Stimulated activated CD8-positive, alpha-beta memory T cell treated with anti-CD3 and anti-CD28 coated beads, Interleukin-7, amount 100 ng/mL, for 48 hours (primary cell): ENCODE data around the gene TENM4.
"Not testable (repeated sequence)": the region's sequence is repeated elsewhere in the genome, so short reads cannot be mapped to it uniquely, and the experiment has no call there.

Experiments used
- DNase-seq, 2 donors: peaks; one replicate each; pipeline ENCODE4 v3.0.0-alpha.2; 2020; ENCODE audit warnings: low read depth in 1 of 2; ENCODE audit errors: extremely low read depth in 1 of 2

Gene TENM4

DNA sequence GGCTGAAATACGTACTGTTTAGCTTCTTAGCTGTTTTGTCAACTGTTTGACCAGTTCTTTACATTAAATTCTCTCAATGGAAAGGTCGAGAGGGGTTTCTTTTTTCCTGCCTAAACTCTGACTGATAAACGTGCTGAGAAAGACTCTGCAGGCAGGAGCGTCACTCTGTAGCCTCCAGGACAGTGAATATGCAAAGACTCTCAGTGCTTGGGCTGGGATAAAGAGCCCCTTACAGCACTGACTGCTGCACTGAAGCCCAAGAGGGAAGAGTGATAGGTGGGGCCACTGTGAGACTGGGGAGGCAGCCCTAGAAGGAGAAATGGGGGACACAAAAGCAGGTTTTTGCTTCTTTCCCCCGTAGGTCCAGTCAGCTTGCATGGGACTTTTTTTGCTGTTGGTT lies 213.5 kb downstream of the TENM4 start:
- DNase-seq, result no peak

DNA sequence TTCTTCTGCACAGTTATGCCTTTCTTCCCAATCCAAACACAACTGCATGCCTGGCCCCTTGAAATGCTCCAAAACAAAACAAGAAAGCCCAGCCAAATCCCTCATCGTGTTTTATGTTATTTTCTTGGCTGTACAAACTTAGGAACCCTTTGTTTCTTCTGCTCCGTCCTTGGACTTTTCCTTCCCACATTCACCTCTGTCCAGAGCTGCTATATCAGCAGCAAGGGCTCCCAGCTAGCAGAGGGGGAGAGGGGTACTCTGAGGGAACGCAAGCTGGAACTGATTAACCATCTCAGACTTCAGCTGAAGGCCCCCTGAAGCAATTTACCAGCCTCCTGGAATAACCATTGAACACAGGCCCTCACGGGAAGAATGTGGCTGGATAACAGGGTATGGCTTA lies 214.7 kb downstream of the TENM4 start:
- DNase-seq, result no peak

DNA sequence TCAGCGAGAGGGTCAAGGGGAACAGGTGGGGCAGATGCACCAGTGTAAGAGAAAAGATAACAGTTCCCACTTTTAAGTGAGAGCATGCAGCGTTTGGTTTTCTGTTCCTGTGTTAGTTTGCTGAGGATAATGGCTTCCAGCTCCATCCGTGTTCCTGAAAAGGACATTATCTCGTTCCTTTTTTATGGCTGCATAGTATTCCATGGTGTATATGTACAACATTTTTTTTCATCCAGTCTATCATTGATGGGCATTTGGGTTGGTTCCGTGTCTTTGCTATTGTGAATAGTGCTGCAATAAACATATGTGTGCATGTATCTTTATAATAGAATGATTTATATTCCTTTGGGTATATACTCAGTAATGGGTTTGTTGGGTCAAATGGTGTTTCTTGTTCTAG lies 218.7 kb downstream of the TENM4 start:
- DNase-seq, result not testable (repeated sequence)

DNA sequence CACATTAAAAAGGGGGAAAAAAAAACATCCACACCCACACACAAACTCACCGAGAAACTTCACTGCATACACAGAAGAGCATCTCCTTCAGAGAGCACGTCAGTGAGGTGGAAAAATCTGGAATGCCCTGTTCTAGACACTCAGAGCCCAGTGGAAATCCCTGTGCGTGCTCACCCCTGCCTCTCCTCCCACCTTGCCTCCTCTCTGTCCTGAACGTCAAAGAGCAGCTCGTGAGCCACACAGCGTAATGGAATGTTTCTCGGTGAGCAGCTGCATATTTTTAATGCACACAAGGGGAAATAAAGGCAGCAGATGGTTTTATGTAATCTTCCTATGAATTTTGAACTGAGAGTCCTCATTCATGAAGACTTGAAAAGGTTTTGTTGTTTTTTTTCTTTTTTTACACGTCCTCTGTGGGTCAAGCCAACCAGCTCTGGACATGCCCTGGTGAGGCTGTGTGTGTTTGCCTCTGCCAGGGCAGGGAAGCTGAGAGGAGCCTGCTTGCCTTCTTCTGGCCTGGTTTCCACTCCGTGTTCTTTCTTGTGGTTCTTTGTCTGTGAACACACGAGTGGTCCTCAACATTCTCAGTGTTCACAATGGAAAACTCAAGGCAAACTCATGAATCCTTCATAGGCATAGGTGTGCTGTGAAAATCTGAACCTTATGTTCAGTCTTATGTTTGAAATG lies 219.2 kb downstream of the TENM4 start:
- no peak for DNase-seq

DNA sequence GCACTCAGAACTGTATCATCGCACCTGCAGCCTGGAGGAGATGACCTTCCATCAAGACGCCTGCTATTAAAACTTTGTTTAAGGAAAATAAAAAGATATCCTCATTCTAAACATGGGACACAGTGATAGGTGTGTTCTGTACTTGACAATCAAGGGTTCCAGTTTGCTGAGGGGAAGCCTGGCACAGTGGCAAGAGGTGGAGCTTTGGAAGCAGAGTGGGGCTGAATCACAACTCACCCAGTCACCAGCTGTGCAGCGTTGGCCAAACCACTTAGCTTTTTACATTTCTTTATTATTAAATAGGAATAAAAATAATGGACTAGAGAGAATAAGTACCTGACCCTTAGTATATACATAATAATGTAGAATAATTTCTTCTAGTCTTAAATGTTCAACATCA lies 220.7 kb downstream of the TENM4 start:
- no peak for DNase-seq

DNA sequence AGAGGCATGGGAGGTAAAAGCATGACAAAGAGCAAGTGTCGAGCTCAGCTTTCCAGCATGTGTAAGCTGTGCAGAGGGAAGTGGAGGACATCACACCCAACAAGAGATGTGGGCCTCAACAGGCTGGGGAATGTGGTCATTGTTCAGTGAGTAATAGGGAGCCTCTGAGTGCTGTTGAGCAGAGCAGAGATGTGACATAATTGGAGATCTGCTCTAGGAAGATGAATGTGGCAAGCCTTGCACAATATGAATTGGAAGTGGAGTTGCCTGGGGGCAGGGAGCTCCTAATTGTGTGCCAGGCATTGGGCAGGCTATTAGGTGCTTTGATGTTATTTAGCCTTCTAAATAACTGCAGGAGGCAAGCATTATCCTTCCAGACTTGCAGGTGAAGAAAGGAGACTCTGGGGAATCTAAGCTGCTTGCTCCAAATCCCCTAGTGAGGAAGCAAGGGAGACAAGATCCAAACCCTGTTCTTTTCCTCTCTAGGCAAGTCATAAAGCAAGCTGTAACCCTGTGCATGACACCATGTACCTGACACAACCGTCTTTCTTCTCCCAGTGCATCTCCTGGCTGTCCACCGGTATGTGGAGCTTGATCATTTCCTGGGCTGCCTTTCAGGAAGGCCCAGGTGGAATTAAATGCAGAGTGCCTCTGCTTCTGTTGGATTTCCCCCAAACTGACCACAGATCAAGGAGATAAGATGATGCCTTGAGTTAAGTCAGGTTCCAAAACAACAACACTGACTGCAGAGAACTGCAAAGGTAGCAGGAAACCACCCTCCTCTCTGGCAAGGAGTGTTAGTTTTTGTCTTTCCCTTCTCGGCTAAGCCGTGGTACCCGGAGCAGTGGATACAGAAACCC lies 221.4 kb downstream of the TENM4 start:
- no peak for DNase-seq

DNA sequence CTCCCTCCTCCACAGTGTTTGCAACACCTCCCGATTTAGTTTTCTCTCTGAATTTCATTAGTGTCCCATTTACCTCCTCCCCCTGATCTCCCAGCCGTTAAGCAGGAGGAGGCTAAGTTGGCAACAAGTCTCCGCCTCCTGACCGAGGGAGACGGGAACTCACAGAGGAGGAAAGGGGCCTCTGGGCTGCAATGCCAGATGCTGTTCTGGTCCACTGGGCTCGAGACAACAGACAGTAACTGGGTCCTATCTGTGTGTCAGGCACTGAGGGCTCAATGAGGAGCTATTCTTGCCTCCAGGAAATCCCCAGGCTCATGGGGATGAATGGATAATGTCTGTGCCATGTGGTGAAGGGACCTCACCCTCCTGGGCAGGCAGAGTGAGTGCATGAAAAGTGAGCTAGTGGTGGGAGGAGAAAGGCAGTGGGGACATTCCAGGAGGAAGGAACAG lies 228.1 kb downstream of the TENM4 start:
- DNase-seq, result no peak

DNA sequence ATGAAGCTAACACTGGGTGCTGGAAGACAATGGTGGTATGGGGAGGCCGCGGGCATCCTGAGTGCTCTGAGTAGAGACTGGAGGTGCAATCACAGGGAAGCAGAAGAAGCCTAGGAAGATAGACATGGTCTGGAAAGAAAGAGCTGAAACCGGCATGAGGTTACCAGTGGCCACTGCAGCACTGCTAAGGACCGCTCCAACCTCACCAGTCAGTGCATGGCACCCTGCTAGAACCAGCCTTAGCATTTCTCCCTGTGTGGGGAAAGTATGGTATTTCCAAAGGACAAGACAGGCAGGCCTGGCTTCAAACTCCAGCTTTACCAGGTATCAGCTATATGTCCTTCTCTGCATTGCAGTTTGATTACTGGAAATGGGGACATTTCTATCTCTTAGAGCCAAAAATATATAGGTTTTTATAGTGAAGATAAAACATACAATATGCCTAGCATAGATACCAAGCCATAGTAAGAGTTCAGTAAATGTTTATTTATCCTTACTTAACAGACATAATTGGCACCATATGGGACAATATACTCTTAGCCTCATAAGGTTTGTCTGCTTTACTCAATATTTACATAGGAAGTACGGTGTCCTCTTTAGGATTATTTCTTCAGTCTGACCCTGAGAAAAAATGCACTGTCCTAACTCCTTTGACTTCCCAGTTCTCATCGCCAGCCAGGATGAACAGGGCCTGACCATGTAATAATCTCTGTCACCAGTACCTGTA lies 231.1 kb downstream of the TENM4 start:
- DNase-seq, result no peak

DNA sequence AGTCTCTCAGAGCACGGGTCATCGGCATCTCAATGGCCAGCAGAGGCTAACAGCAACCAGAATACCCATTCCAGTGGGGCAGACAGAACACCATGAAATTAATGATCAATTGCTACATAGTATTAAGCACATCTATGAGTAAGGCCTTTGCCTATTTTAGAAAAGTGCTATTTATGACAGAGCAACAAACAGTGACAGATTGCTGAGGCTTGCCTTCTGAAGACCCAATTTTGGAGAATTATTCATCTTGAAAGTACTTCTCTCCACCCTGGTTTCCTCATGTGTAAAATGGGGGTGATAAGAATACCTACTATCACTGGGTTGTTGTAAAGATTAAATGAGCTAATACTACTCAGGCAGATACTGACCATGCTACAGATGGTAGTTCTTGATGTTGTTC lies 232.7 kb downstream of the TENM4 start:
- DNase-seq, result no peak

DNA sequence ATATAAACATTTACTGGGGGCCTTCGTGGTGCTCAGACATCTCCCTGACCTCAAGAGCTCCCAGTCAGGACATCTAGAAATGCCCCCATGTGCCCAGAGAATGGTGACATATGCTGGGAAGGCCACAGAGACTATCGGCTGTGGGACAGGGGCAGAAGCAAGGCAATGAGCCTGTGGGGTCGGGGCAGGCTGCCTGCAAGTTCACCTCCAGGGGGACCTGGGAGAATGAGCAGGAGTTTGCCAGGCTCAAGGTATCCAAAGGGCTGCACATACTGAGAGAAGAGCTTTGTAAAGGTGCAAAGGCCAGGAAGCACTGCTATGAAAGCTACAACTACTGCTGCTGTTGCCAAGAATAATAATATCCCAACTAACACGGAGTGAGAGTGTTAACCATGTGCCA lies 233.9 kb downstream of the TENM4 start:
- no peak for DNase-seq

DNA sequence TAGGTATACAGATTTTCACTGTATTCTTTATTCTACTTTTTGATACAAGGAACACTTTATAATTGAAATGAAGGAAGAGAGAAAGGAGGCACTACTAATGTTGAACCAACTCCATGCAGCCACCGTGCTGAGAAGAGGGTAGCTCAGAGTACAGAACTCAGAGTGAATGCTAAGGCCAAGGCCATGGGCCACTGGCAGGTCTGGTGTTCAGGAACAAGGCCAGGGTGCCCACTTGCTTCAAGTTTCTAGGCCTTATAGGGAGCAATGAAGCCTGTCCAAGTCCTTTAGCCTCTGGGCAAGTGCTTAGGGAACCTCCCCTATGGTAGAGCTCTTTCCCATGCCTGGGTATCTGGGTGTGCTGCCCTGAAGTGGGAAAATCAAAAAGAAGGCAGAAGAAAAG lies 235.0 kb downstream of the TENM4 start:
- no peak for DNase-seq

DNA sequence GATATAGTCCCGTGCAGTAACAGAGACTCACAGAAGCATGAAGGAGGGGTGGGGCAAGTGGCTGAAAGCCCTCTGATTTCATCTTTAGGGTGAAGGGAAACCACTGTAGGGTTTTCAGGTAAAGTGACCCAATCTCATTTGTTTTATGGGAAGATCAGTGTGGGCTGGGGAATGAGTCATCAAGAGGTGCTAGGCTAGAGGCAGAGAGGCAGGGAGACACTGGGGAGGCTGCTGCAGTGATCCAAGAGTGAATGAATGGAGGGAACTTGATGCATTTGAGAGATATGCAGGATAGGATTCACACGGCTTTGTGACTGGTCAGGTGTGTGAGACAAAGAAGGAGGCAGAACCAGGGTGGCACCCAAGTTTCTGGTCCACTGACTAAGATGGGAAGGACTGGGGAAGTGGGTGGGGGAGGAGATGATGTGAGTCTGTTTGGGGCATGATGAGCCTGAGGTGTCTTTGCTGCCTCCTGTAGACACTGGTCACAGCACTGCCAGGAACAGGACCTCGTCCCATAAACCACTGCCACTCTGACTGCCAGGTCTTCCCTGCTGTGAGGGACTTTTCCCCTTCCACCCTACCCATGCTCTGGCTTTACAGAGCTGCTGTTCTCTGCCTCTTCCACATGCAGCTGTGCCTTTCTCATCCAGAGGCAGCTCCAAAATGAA lies 239.0 kb downstream of the TENM4 start:
- peak in 1 of 2 donors; percentile 5 for DNase-seq

DNA sequence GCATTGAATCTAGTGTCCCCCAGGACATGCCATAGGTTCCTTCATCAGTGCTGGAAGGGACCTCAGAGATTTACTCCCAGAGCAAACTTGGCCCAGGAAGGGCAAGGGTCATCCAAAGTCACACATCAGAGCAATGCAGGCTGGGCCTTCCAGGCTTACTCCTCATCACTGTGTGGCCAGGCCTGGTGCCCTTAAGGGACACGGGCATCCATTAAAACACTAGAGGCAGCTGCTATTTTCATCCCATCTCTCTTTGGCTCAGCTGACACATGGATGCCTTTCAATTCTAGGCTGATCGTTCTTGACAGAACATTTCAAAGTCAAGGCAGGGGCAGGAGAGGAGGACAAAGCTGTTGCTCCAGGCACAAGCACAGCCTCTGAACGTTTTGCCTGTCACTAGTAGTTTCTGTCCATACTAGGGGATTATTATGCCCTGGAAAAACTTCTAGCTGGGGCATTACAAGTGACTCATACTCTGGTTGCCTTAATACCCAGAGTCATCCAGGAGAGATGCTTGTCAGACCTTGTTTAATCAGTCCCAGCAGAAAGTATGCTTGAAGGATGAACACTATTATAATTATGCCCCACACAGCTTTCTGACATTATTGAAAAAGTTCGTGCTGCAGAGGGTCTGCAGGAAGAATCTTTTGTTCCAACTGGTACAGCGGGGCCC lies 240.3 kb downstream of the TENM4 start:
- DNase-seq, result no peak

DNA sequence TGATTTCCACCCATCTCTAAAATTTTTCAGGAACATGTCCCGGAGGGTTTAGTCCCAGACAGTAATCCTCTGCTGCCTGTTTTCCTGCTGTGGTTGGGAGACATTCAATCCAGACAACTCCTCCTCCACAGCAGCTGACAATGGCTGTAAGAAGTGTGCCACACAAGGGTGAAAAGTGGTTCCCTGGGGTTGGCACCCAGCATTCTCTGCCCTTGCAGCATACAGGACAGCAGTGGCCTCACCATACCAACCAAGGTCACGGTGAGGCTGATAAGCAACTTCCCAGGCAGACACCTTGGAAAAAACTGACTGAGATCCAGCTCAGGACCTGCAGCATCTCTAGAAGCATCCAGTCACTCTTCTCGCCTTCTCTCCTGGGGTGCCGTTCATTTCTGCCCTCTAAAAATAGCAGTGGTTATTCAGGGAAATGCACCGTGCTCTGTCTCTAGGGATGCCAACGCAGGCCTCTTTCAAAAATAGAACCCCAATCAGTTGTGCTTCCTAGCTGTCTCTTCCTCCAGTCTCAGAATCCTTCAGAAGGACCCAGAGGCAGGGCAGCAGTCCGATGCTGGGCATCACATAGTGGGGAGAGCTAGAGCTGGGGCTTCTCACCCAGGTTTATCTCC lies 241.0 kb downstream of the TENM4 start:
- DNase-seq, result no peak

DNA sequence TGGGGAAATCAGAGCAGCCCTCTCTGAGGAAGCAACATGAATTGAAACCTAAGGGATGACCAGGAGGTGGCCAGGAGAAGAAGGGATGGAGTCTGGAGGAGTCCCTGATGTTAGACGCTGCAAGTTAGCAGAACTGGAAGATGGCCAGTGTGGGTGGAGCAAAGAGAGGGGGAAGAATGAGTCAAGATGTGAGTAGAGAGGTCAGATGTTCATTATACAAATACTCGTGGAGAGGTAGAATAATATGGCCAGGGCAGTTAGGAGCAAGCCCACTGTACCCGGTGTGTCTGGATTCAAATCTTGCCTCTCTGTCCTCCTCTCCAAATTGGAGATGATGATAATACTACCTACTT lies 242.0 kb downstream of the TENM4 start:
- DNase-seq, result no peak

DNA sequence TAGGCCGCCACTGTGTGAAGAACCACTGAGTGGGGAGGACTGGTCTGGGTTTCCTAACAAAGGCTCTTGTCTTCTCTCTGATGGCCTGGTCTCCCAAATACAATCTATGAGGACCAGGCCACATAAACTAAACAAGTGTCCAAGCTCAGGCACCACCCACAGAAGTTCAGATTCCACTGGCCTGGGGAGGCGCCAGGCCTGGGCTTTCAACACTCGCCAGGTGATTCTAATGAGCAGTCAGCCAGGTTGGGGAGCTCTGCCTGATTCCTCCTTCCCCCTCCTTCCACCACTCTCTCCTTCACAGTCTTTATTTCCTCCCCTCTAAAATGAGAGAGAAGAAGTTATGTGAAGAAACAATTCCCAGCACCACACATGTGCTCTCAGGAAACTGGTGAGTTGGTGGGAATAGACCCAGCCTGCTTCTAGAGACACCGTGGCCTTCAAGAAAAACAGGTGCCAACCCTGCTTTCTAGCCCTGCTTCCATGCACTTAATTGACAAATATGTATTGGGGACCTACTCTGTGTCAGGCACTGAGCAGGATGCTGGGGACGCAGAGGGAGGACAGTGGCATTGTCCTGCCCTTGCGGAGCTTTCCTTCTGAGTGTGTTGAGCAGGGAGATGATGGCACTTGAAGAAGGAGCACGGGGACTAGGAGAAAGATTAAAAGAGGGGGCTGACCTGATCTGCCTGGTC lies 242.5 kb downstream of the TENM4 start:
- DNase-seq, result no peak

DNA sequence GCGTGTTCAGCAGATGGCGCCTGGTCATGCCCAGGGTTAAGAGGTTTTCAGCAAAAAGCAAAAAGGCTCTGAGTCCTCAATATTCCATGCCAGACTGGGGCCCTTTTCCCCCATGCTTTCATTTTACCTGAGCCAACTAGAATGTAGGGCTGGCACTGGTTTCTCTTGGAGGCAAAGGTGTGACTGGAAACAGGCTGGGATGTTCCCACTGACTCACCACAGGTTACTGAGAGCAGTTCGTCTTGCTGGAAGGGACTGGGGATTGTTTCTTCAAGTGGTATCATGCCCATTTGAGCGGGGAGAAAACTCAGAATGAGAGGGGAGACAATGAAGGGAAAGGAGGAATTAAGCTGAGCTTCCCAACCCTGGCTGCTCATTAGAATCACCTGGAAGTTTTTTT lies 243.9 kb downstream of the TENM4 start:
- no peak for DNase-seq

DNA sequence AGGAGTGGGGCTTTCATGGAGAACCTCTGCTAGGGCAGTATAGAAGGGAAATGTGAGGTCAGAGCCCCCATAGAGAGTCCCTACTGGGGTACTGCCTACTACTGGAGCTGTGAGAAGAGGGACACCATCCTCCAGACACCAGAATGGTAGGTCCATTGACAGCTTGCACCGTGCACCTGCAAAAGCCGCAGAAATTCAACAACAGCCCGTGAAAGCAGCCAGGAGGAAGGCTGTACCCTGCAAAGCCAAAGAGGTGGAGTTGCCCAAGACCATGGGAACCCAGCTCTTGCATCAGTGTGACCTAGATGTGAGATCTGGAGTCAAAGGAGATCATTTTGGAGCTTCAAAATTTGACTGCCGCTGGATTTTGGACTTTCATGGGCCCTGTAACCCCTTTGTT lies 245.6 kb downstream of the TENM4 start:
- no peak for DNase-seq

DNA sequence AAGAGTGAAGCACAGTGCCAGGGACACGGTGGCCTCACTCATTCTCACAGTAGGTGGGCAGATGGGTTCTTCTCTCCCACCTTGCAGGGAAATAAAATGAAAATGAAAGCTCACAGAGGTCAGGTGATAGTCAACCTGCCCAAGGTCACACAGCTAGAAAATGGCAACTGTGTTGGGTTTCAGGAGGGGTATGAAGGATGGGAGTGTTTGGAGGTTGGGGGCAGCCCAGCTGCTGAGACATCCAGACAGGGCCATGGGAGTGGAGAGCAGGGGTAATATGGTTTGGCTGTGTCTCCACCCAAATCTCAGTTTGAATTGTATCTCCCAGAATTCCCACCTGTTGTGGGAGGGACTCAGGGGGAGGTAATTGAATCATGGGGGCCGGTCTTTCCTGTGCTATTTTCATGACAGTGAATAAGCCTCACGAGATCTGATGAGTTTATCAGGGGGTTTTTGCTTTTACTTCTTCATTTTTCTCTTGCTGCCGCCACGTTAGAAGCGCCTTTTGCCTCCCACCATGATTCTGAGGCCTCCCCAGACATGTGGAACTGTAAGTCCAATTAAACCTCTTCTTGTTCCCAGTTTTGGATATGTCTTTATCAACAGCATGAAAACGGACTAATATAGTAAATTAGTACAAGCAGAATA lies 247.0 kb downstream of the TENM4 start:
- DNase-seq, result no peak
